ENCODE data around the gene NCF4.

Gene NCF4

GRCh38 chr22:36899498-36899897, 38.7 kb downstream of the NCF4 start:
- no peak for DNase-seq

GRCh38 chr22:36900225-36900624, 39.4 kb downstream of the NCF4 start:
- DNase-seq, result no peak

GRCh38 chr22:36900880-36901279, 40.1 kb downstream of the NCF4 start:
- no peak for DNase-seq

GRCh38 chr22:36901411-36902142, 40.8 kb downstream of the NCF4 start:
- no peak for DNase-seq

- no peak for DNase-seq
Observed at GRCh38 chr22:36902143-36902926, 41.5 kb downstream of the NCF4 start.

GRCh38 chr22:36904260-36904880, 43.6 kb downstream of the NCF4 start:
- no peak for DNase-seq

- no peak for DNase-seq
Observed at GRCh38 chr22:36907253-36908195, 46.7 kb downstream of the NCF4 start.

GRCh38 chr22:36910461-36910860, 49.7 kb downstream of the NCF4 start:
- DNase-seq, result no peak

- DNase-seq, result no peak
Observed at GRCh38 chr22:36911887-36912661, 51.3 kb downstream of the NCF4 start.

GRCh38 chr22:36912694-36913426, 52.1 kb downstream of the NCF4 start:
- no peak for DNase-seq

GRCh38 chr22:36913427-36914389, 52.9 kb downstream of the NCF4 start, which contains the start of gene CSF2RB:
TSS of gene CSF2RB (plus strand) at chr22:36913628. CDS start at chr22:36922208, 8,580 bp downstream.
- DNase-seq, result peak; percentile 14

- no peak for DNase-seq
Observed at GRCh38 chr22:36914390-36914752, 53.6 kb downstream of the NCF4 start.

- DNase-seq, result no peak
Observed at GRCh38 chr22:36916034-36916433, 55.2 kb downstream of the NCF4 start.

GRCh38 chr22:36918586-36919284, 57.9 kb downstream of the NCF4 start:
- DNase-seq, result no peak

GRCh38 chr22:36921309-36922104, 60.7 kb downstream of the NCF4 start:
- peak; percentile 4 for DNase-seq

- DNase-seq, result no peak
Observed at GRCh38 chr22:36922105-36922608, 61.4 kb downstream of the NCF4 start.

- DNase-seq, result no peak
Observed at GRCh38 chr22:36922711-36923110, 61.9 kb downstream of the NCF4 start.

- no peak for DNase-seq
Observed at GRCh38 chr22:36923131-36923788, 62.5 kb downstream of the NCF4 start.
